A673 (cell line): ENCODE data around the gene STAG1. TPM values are rescaled to one million over a fixed set of nuclear protein-coding genes. Genes with fewer than 3 reads are reported as not detected.

Experiments
- BruUV-seq: library from RNA; stranded (reverse); fragments of 400-500 nt; replicated peaks from 2 replicates; lab custom pipeline; 2021; lab: Mats Ljungman, UMichigan
- CTCF ChIA-PET: fragments of 300-600 bp; sonication (Branson Sonifier 250); formaldehyde crosslinking; loops from one replicate; lab custom pipeline; 2022; ENCODE audit warnings: antibody characterized with exemption; lab: Charles Lee
- POLR2A ChIA-PET: fragments of 300-600 bp; sonication (Branson Sonifier 250); formaldehyde crosslinking; loops from one replicate; lab custom pipeline; 2022; ENCODE audit warnings: antibody characterized with exemption; ENCODE audit not compliant: low non-redundant PET; lab: Charles Lee
- DNase-seq: peaks from one replicate; pipeline ENCODE4 v3.0.0-alpha.2; 2015; ENCODE audit warnings: low spot score
- H3K27ac ChIP-seq: fragments of 200-600 bp; sonication (generic); 2 replicates; pipeline ENCODE4 v1.5.1; 2016; ENCODE audit warnings: mixed run types, low read depth, mild to moderate bottlenecking, mixed read lengths, antibody characterized with exemption, low read length; ENCODE audit not compliant: poor library complexity, severe bottlenecking
- H3K27me3 ChIP-seq: fragments of 200-600 bp; sonication (generic); replicated peaks from 2 replicates; pipeline ENCODE4 v1.6.1; 2017; ENCODE audit warnings: mixed run types, low read depth, mild to moderate bottlenecking, mixed read lengths, antibody characterized with exemption, low read length; ENCODE audit not compliant: insufficient read depth, poor library complexity
- H3K36me3 ChIP-seq: fragments of 200-600 bp; sonication (generic); 2 replicates; pipeline ENCODE4 v1.6.1; 2016; ENCODE audit warnings: mixed run types, mild to moderate bottlenecking, mixed read lengths, antibody characterized with exemption, low read length; ENCODE audit not compliant: insufficient read depth, poor library complexity, severe bottlenecking
- H3K4me1 ChIP-seq: fragments of 200-600 bp; sonication (generic); 2 replicates; pipeline ENCODE4 v1.6.1; 2017; ENCODE audit warnings: mixed run types, mild to moderate bottlenecking, mixed read lengths, antibody characterized with exemption, low read length; ENCODE audit not compliant: insufficient read depth, poor library complexity, severe bottlenecking
- H3K4me3 ChIP-seq: fragments of 200-600 bp; sonication (generic); 2 replicates; pipeline ENCODE4 v1.5.1; 2016; ENCODE audit warnings: low read depth, mixed run types, mild to moderate bottlenecking, mixed read lengths, low read length; ENCODE audit not compliant: poor library complexity, severe bottlenecking
- H3K9me3 ChIP-seq: fragments of 200-600 bp; sonication (generic); 2 replicates; pipeline ENCODE4 v1.6.1; 2016; ENCODE audit warnings: mixed run types, low read depth, mild to moderate bottlenecking, mixed read lengths, antibody characterized with exemption, low read length; ENCODE audit not compliant: poor library complexity, severe bottlenecking
- EZH2 ChIP-seq: fragments of 200-600 bp; sonication (generic); IDR thresholded peaks from 2 replicates; pipeline ENCODE4 v1.6.1; 2017; ENCODE audit warnings: borderline replicate concordance, low read depth, mild to moderate bottlenecking, mixed read lengths, antibody characterized with exemption, low read length; ENCODE audit not compliant: poor library complexity, severe bottlenecking
- intact Hi-C: fragments of 100-400 bp; cut with micrococcal nuclease; formaldehyde crosslinking; loops from one replicate; pipeline ENCODE4 v1.10.0; 2022; ENCODE audit not compliant: unreplicated experiment
- total RNA-seq: library from RNA; stranded (reverse); gene quantifications from 2 replicates; pipeline ENCODE4 v1.2.3, GENCODE V29; 2021
- TF ChIP-seq, protein P1 (sequence below): fragments of 300-800, 200-600 bp; sonication (generic); conservative IDR thresholded peaks from 2 replicates; pipeline ENCODE4 v1.5.1; 2017; ENCODE audit warnings: low read depth, mild to moderate bottlenecking, antibody characterized with exemption, low read length, moderate library complexity, mixed read lengths

STAG1 gene
- total RNA-seq, 1 experiment from 2014 or later = 47.4 TPM

DNA sequence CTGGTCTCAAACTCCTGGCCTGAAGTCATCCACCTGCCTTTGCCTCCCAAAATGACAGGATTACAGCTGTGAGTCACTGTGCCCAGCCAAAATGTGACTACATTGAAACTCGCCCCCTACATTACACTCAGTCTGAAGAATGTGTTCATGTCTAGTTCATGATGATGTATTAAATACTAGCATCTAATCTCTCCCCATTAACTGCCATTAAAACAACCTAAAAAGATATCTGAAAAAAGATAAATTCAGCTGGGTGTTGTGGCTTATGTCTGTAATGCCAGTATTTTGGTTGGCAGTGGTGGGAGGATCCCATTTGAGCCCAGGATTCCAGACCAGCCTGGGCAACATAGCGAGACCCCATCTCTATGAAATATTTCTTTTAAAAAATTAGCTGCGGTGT lies 342.6 kb downstream of the STAG1 start:
- POLR2A ChIA-PET = no interaction called here
- H3K9me3 ChIP-seq = no peaks in the 10 kb centered on the region
- H3K4me1 ChIP-seq = no peaks in the 10 kb centered on the region
- H3K27ac ChIP-seq = no peak overlapping the region
- CTCF ChIA-PET = no interaction called here
- no peak overlapping the region for H3K4me3 ChIP-seq
- no TSS peak for BruUV-seq
- TF ChIP-seq, protein P1, sequence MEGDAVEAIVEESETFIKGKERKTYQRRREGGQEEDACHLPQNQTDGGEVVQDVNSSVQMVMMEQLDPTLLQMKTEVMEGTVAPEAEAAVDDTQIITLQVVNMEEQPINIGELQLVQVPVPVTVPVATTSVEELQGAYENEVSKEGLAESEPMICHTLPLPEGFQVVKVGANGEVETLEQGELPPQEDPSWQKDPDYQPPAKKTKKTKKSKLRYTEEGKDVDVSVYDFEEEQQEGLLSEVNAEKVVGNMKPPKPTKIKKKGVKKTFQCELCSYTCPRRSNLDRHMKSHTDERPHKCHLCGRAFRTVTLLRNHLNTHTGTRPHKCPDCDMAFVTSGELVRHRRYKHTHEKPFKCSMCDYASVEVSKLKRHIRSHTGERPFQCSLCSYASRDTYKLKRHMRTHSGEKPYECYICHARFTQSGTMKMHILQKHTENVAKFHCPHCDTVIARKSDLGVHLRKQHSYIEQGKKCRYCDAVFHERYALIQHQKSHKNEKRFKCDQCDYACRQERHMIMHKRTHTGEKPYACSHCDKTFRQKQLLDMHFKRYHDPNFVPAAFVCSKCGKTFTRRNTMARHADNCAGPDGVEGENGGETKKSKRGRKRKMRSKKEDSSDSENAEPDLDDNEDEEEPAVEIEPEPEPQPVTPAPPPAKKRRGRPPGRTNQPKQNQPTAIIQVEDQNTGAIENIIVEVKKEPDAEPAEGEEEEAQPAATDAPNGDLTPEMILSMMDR = no peak
- TF ChIP-seq EZH2 = no peak
- intact Hi-C loops = no loop called here
- no peaks in the 10 kb centered on the region for H3K36me3 ChIP-seq
- H3K27me3 ChIP-seq = no peaks in the 10 kb centered on the region
- DNase-seq = no peak

- BruUV-seq = no TSS peak
- Histone ChIP-seq H3K36me3 (no peaks in the 10 kb centered on the region), H3K4me3 (no peak overlapping the region), H3K4me1 (no peaks in the 10 kb centered on the region), H3K9me3 (no peaks in the 10 kb centered on the region), H3K27ac (no peak overlapping the region), H3K27me3 (no peaks in the 10 kb centered on the region)
- intact Hi-C loops = no loop called here
- ChIA-PET POLR2A (no interaction called here), CTCF (no interaction called here)
- TF ChIP-seq, protein P1 = no peak
- no peak for TF ChIP-seq EZH2
- DNase-seq = no peak
Measured at GRCh38 chr3:136404056-136404455, 348.1 kb downstream of the STAG1 start.

DNA sequence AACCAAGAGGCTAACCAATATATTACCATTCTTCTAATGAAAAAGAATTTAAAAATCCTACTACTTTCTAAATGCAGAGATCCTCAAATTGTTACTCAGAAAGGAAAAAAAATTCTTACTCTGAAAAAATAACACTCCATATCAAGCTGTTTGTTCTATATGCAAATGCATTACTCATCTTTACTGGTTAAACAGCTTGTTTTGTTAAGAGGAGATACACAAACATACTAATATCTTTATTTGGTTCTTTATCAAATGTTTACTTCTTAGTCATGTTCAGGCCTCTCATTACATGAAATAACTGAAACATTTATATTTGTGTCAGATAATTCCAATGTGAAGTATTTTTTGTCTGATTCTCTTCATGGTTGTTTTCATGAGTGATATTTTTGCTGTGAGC lies 355.3 kb downstream of the STAG1 start:
- no peak for DNase-seq
- Histone ChIP-seq H3K36me3 (no peaks in the 10 kb centered on the region), H3K27me3 (no peaks in the 10 kb centered on the region), H3K4me1 (no peaks in the 10 kb centered on the region), H3K4me3 (no peak overlapping the region), H3K9me3 (no peaks in the 10 kb centered on the region), H3K27ac (no peak overlapping the region)
- ChIA-PET CTCF (interaction anchor here (0.7 to 1.0 kb wide), 2 partner anchors 356 to 617 kb away, joined by 3 to 5 read pairs; partner anchors contain the start of gene STAG1), POLR2A (no interaction called here)
- BruUV-seq = no TSS peak
- intact Hi-C loops = no loop called here
- TF ChIP-seq EZH2 = no peak

GRCh38 chr3:136390574-136390973 lies 361.6 kb downstream of the STAG1 start:
- Histone ChIP-seq H3K27ac (no peak overlapping the region), H3K4me1 (no peaks in the 10 kb centered on the region), H3K27me3 (no peaks in the 10 kb centered on the region), H3K4me3 (no peak overlapping the region), H3K36me3 (no peaks in the 10 kb centered on the region), H3K9me3 (no peaks in the 10 kb centered on the region)
- ChIA-PET CTCF (interaction anchor here (1.7 to 2.7 kb wide), 2 partner anchors 362 to 623 kb away, joined by 9 to 38 read pairs; partner anchors contain the start of gene STAG1), POLR2A (no interaction called here)
- DNase-seq = no peak
- TF ChIP-seq EZH2 = no peak
- TF ChIP-seq, protein P1 = no peak
- intact Hi-C loops = loop anchor here (2.0 to 5.0 kb wide), 2 partner anchors 313 to 622 kb away; no protein-coding TSS in a partner anchor
- no TSS peak for BruUV-seq
